Endothelial cell of umbilical vein (primary cell): ENCODE measurements around the gene SNED1.

Experiments used
- CTCF ChIP-seq, 2 donors: IDR thresholded peaks; 1 replicate in 1 of 2; 2 replicates in 1 of 2; pipeline ENCODE4 v1.5.1; 2011; ENCODE audit warnings: low read length in 2 of 2, mild to moderate bottlenecking in 2 of 2, moderate library complexity in 2 of 2, control low read depth in 1 of 2, inconsistent platforms in 1 of 2, low read depth in 1 of 2; ENCODE audit not compliant: insufficient read depth in 1 of 2; ENCODE audit errors: extremely low read depth in 1 of 2
- EZH2 ChIP-seq: IDR thresholded peaks from 2 replicates; pipeline ENCODE4 v1.6.1; 2012; ENCODE audit warnings: borderline replicate concordance, low read depth, mild to moderate bottlenecking, moderate library complexity, low read length, inconsistent platforms; ENCODE audit not compliant: severe bottlenecking
- POLR2AphosphoS5 ChIP-seq: IDR thresholded peaks from 2 replicates; pipeline ENCODE4 v1.6.1; 2012; ENCODE audit warnings: low read depth, mild to moderate bottlenecking, control low read depth, low read length, moderate library complexity; ENCODE audit not compliant: insufficient read depth

- TF ChIP-seq CTCF (IDR thresholded peaks at IDR 0.05; ENCODE audit: extremely low read depth in 1 of 2, insufficient read depth in 1 of 2, low read depth in 1 of 2, low read length in 2 of 2) (no peak), POLR2AphosphoS5 (no peak), EZH2 (no peak)
These were observed 142.0 kb downstream of the SNED1 start for GRCh38 chr2:241140445-241140840.
